ENCODE measurements around the gene SCUBE3. TPM values are rescaled to one million over a fixed set of nuclear protein-coding genes. Genes with fewer than 3 reads are reported as not detected.

SCUBE3 gene
- total RNA-seq, 2 donors from 2014 or later = 2.0 to 3.4 TPM

- Histone ChIP-seq H3K36me3 (no peaks in the 10 kb centered on the region), H3K27ac (no peak overlapping the region), H3K4me1 (replicated peaks) (peaks cover 4% of the 10 kb centered on the region), H3K9me3 (no peaks in the 10 kb centered on the region), H3K27me3 (replicated peaks; ENCODE audit: insufficient read depth) (no peaks in the 10 kb centered on the region), H3K4me3 (no peak overlapping the region)
- no peak for TF ChIP-seq POLR2A (IDR thresholded peaks at IDR 0.05)
- TF ChIP-seq CTCF (IDR thresholded peaks at IDR 0.05) = no peak
- TF ChIP-seq POLR2AphosphoS5 (IDR thresholded peaks at IDR 0.05) = no peak
- WGBS = 90% methylated on average over 5 of the region's 5 CpGs
- intact Hi-C loops (cut with DNase I) = loop anchor here (5.0 kb wide), 1 partner anchor 255 kb away; no protein-coding TSS in a partner anchor
- DNase-seq (ENCODE audit: low spot score) = no peak
These were observed 28.7 kb downstream of the SCUBE3 start for GRCh38 chr6:35242486-35242885.

- Histone ChIP-seq H3K27me3 (replicated peaks; ENCODE audit: insufficient read depth) (no peaks in the 10 kb centered on the region), H3K4me1 (replicated peaks) (peaks cover 4% of the 10 kb centered on the region), H3K27ac (no peak overlapping the region), H3K4me3 (no peak overlapping the region), H3K36me3 (no peaks in the 10 kb centered on the region), H3K9me3 (no peaks in the 10 kb centered on the region)
- intact Hi-C loops (cut with DNase I) = loop anchor here (5.0 kb wide), 1 partner anchor 256 kb away; no protein-coding TSS in a partner anchor
- no peak for TF ChIP-seq POLR2AphosphoS5 (IDR thresholded peaks at IDR 0.05)
- TF ChIP-seq POLR2A (IDR thresholded peaks at IDR 0.05) = no peak
- TF ChIP-seq CTCF (IDR thresholded peaks at IDR 0.05) = no peak
- 93% methylated on average over 13 of the region's 13 CpGs for WGBS
- DNase-seq (ENCODE audit: low spot score) = no peak
These were observed 29.1 kb downstream of the SCUBE3 start for GRCh38 chr6:35242906-35243305.

- no peak for TF ChIP-seq CTCF (IDR thresholded peaks at IDR 0.05)
- Histone ChIP-seq H3K27ac (no peak overlapping the region), H3K27me3 (replicated peaks; ENCODE audit: insufficient read depth) (no peaks in the 10 kb centered on the region), H3K36me3 (no peaks in the 10 kb centered on the region), H3K4me1 (replicated peaks) (peaks cover 4% of the 10 kb centered on the region), H3K9me3 (no peaks in the 10 kb centered on the region), H3K4me3 (no peak overlapping the region)
- intact Hi-C loops (cut with DNase I) = loop anchor here (5.0 kb wide), 1 partner anchor 256 kb away; no protein-coding TSS in a partner anchor
- no peak for DNase-seq (ENCODE audit: low spot score)
- WGBS = 80% methylated on average over 17 of the region's 17 CpGs
These were observed 29.7 kb downstream of the SCUBE3 start for GRCh38 chr6:35243386-35243958.

GRCh38 chr6:35244551-35244950 is 30.8 kb downstream of the SCUBE3 start:
- no peak overlapping the region for H3K27ac ChIP-seq
- H3K9me3 ChIP-seq = no peaks in the 10 kb centered on the region
- intact Hi-C loops (cut with DNase I) = loop anchor here (5.0 kb wide), 1 partner anchor 257 kb away; no protein-coding TSS in a partner anchor
- no peak for TF ChIP-seq CTCF (IDR thresholded peaks at IDR 0.05)
- TF ChIP-seq POLR2AphosphoS5 (IDR thresholded peaks at IDR 0.05) = no peak
- TF ChIP-seq POLR2A (IDR thresholded peaks at IDR 0.05) = no peak
- no peaks in the 10 kb centered on the region for H3K36me3 ChIP-seq
- no peak overlapping the region for H3K4me3 ChIP-seq
- DNase-seq (ENCODE audit: low spot score) = no peak
- H3K4me1 ChIP-seq (replicated peaks) = peaks cover 4% of the 10 kb centered on the region
- no peaks in the 10 kb centered on the region for H3K27me3 ChIP-seq (replicated peaks; ENCODE audit: insufficient read depth)
- WGBS = 87% methylated on average over 7 of the region's 7 CpGs

GRCh38 chr6:35247642-35248231 is 34.0 kb downstream of the SCUBE3 start:
- WGBS = 91% methylated on average over 2 of the region's 2 CpGs

More at GRCh38 chr6:35247642-35248231, 34.0 kb downstream of the SCUBE3 start:
- Histone ChIP-seq H3K36me3 (no peaks in the 10 kb centered on the region), H3K27ac (no peak overlapping the region), H3K4me1 (replicated peaks) (no peaks in the 10 kb centered on the region), H3K27me3 (replicated peaks; ENCODE audit: insufficient read depth) (no peaks in the 10 kb centered on the region), H3K4me3 (no peak overlapping the region), H3K9me3 (no peaks in the 10 kb centered on the region)
- DNase-seq (ENCODE audit: low spot score) = no peak
- no peak for TF ChIP-seq CTCF (IDR thresholded peaks at IDR 0.05)
- no peak for TF ChIP-seq POLR2A (IDR thresholded peaks at IDR 0.05)
- TF ChIP-seq POLR2AphosphoS5 (IDR thresholded peaks at IDR 0.05) = no peak
- intact Hi-C loops (cut with DNase I) = no loop called here

Measured in prostate gland (tissue), 2 donors.